NCI-H1092 (cell line): ENCODE data around the gene TANC1.

Experiments used
- DNase-seq: peaks from one replicate; lab custom pipeline; 2025; lab: John Stamatoyannopoulos, UW

TANC1 gene

DNA sequence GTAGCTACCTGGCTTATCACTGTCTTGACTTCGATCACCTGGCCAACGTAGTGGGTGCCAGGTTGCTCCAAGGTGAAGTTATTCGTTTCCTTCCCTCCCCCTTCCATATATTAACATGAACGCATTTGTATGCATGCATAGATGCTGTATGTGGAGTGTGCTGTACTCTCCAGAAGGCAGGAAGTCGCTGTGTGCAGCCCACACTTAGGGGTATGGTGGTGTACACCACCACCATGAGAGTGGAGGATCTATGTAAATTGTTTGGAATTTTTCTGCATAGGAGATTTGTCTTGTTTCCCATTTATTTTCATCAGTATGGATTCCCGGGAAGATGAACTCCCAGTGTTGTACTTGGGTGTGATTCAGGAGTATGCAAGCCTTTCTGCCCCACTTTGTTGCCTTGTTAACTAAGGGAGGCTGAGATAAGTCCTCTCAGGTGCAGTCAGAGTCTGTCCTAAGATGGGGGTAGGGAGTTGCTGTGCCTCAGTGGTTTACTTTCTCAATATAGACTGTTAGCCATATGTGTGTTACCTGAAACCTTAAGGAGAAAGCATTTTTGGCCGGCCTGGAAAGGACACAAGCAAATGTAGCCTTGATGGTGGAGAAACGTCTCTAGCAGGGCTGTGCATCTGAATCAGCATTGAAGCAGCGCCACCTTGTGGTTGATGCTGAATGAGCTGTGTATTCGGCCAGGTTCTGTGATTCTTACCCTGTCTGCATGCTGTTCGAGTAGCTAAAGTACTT is 149.8 kb downstream of the TANC1 start:
- DNase-seq = peak; percentile 66

- no peak for DNase-seq
Observed at GRCh38 chr2:159118859-159119500, 150.5 kb downstream of the TANC1 start.

DNA sequence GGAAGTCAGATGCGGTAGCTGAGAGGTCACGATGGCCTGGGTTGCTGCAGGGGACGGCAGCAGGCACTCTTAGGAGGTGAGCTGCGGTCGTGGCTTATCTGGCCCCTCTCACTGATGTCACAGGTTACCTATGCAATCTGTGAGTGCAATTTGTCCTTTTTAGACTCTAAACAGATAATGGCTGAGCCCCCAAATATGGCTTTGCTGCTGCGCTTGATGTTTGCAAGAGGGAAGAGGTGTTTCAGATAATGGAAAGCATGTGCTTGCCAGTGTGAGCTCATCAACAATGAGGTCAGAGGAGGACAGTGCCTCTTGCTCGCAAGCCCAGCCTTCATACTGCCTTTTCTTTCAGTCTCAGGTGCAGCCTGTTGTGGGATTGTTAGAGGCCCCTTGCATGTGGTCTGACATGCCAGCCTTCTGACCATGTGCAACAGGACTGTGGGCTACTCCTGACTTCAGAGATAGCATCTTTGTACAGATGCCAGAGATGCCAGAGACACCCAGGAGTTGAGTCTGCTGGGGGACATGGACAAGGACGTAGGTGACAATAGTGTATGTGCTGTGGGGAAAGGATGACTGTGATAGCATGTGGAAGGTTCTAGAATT is 151.3 kb downstream of the TANC1 start:
- DNase-seq = no peak

GRCh38 chr2:159123786-159124185 is 155.3 kb downstream of the TANC1 start:
- no peak for DNase-seq

DNA sequence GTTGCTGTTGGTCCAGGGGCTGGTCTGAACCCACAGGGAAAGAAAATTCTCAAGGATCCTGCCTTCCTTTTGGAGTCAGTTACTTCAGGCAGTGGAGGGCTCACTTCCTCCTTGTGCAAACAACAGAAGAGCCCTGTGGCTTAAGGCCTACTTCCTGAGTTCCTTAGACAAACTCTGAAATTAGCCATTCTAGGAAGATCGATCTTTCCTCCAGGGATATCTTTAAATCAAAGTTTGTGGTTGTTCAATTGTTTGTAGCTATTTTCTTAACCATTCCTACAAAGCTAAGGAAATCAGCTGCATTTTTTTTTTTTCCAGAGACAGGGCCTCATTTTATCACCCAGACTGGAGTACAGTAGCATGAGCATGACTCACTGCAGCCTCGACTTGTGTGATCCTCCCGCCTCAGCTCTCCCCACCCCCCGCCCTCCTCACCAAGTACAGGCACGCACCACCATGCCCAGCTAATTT is 156.0 kb downstream of the TANC1 start:
- no peak for DNase-seq

DNA sequence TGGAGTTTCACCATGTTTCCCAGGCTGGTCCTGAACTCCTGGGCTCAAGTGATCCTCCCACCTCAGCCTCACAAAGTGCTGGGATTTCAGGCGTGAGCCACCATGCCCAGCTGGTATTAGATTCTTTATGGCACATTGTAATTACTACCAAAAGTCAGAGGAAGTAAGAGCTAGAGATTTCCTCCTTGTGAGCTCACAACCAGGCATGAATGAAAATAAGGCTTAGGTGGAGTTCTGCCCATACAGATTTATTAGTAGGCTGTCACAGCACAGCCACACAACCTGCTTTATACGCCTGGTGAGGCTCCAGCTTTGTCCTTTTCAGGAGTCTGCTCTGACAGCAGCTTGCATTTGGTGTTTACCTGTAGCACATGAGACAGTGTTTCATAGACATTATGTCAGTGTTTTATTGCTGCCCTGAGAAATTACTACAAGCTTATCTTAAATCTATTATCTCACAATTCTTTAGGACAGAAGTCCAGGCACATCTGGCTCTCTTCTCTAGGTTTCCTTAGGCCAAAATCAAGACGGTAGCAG is 156.6 kb downstream of the TANC1 start:
- no peak for DNase-seq

- DNase-seq = no peak
Observed at GRCh38 chr2:159125858-159126257, 157.4 kb downstream of the TANC1 start.

GRCh38 chr2:159126432-159127022 is 158.1 kb downstream of the TANC1 start:
- no peak for DNase-seq

DNA sequence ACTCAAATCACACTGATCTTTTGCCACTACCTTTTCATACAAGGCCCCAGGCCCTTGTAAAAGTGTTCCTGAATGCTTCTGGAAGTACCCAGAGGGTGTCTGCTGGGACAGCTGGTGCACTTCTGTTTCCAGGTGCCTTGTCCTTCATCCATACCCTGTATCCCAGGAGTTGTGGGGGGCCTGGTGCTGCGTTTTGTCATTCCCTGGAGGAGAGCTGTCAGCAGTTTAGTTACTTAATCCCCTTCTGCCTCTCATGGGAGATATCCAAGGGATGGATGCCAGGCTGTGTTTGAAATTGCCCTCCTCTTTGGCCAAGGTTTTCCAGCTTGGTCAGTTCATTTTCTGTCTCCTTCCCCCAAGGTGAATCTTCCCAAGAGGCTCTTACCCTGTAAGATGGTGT is 159.8 kb downstream of the TANC1 start:
- DNase-seq = no peak

- no peak for DNase-seq
Observed at GRCh38 chr2:159129269-159129668, 160.8 kb downstream of the TANC1 start.

DNA sequence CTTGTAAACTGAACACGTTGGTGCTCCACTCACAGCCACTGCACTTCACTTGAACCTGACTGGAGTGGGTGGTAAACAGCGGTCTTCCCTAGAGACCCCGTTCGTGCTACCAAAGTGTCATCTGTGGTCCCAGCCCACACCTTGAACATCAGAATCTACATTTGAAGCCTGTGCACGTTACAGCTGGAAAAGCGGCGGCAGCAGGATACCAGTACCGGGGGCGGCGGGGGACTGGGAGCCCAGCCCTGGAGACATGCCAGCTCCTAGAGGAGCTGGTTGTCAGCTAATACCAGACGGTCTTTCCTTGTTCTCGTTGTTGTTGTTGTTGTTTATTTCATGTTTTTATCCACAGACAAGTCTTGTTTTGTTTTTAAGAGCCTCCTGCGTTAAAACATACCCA is 161.4 kb downstream of the TANC1 start:
- peak; percentile 24 for DNase-seq

DNA sequence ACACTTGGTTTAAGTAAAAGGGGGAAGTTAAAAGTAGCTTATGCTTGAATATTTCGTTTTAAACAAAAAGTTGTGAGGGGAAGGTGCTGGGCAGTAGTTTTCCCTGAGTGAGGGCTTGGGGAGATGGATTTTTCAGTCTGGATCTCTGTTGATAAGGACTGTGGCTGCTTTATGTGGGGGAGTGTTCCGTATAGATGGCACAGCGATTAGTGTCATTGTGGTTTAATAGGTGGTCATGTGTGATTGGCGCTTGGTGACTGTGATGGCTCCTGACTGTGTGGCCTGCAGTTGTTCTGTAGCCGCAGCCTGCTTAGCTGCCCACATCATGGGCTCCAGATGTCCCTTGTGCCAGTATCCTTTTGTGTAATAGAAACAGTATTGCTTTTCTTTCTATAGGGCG is 161.9 kb downstream of the TANC1 start:
- DNase-seq = no peak

- no peak for DNase-seq
Observed at GRCh38 chr2:159131267-159131913, 162.9 kb downstream of the TANC1 start.

DNA sequence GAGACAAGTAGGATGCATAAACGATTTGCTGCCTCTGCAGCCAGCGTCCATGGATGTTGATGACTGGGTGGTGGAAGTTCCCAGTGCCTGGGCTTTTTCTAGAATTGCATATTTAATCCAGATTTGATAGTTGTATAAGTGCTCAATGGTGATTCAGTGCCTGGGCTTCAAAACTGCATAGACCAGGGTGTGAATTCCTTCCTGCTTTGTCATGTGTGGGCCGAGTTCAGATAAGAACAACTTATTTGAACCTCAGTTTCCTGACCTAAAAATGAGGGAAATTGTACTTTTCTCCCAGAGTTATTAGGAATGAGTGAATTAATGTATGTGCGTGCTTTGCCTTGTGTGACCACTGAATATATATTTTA is 163.5 kb downstream of the TANC1 start:
- no peak for DNase-seq

DNA sequence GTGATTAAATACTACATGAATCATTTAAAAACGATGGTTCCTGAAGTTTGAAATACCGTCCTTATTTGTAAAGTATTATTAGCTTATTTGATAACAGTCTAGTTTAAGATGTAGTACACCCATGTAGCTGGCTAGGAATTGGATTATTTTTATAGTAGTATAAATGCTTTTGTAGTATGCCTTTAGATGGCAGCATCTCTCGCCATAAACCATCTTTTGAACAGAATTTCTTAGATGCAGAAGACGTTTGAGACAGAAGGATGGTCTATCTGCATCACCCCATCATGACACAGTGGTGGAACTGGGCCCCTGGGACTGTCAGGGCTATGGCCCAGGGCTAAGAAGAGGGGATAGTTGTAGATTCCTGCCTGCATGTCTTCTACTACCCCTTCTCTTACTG is 165.4 kb downstream of the TANC1 start:
- no peak for DNase-seq

- no peak for DNase-seq
Observed at GRCh38 chr2:159134979-159135378, 166.5 kb downstream of the TANC1 start.

- no peak for DNase-seq
Observed at GRCh38 chr2:159136391-159136790, 168.0 kb downstream of the TANC1 start.

GRCh38 chr2:159137511-159138241 is 169.2 kb downstream of the TANC1 start:
- DNase-seq = no peak

GRCh38 chr2:159138642-159139182 is 170.3 kb downstream of the TANC1 start:
- DNase-seq = no peak

GRCh38 chr2:159139216-159139933 is 170.9 kb downstream of the TANC1 start:
- no peak for DNase-seq
